ENCODE measurements around the gene FOXC1.
A peak's percentile ranks its signal among the peaks of the same experiment; 100 is the strongest.

Gene FOXC1

DNA sequence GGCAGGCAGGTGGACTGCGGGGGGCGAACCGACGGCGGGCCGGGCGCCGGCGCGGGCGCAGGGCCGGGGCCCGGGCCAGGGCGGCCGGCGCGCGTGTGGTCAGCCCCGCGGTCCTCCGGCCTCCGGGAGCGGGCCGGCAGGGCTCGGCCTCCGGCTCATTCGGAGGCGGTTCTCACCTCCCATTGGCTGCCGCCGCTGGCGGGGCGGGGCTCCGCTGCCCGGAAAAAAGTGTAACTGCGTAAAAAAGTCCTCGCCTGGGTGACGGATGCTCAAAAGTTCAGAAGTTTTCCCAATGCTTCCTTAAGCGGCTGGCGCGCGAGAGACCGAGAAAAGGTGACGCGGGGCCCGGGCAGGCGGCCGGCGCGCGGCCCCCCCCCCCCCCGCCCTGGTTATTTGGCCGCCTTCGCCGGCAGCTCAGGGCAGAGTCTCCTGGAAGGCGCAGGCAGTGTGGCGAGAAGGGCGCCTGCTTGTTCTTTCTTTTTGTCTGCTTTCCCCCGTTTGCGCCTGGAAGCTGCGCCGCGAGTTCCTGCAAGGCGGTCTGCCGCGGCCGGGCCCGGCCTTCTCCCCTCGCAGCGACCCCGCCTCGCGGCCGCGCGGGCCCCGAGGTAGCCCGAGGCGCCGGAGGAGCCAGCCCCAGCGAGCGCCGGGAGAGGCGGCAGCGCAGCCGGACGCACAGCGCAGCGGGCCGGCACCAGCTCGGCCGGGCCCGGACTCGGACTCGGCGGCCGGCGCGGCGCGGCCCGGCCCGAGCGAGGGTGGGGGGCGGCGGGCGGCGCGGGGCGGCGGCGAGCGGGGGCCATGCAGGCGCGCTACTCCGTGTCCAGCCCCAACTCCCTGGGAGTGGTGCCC, at the start of gene FOXC1:
Gene FOXC1, plus strand, starts transcription at position 268 of the 849 bp plus-strand sequence. Its CDS starts 531 bp downstream, at position 799.
- DNase-seq: peak; percentile 54

- no peak for DNase-seq
These were observed 49.2 kb upstream of the FOXC1 start for GRCh38 chr6:1560281-1561058.

DNA sequence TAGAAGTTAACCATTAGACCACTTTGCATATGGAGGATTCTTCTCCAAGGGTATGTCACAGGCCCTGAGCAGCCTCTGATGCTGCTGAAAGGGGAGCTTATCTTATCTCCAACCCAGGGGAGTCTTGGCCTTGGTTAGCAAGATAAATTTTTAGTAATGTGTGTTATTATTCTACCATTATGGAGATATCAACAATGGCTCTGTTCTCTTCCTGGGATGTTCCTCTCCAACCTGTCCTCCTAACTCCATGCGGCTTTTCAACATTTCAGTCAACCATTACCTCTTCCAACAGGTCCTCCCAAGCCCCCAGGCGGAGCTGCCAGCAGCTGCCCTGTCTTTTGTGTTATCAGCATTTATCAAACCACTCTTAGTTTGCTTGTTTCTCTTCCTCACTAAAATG, 48.4 kb upstream of the FOXC1 start:
- no peak for DNase-seq

GRCh38 chr6:1562171-1562955, 47.4 kb upstream of the FOXC1 start:
- no peak for DNase-seq

- no peak for DNase-seq
These were observed 40.3 kb upstream of the FOXC1 start for GRCh38 chr6:1569377-1569776.

GRCh38 chr6:1570848-1571247, 38.9 kb upstream of the FOXC1 start:
- DNase-seq: no peak

DNA sequence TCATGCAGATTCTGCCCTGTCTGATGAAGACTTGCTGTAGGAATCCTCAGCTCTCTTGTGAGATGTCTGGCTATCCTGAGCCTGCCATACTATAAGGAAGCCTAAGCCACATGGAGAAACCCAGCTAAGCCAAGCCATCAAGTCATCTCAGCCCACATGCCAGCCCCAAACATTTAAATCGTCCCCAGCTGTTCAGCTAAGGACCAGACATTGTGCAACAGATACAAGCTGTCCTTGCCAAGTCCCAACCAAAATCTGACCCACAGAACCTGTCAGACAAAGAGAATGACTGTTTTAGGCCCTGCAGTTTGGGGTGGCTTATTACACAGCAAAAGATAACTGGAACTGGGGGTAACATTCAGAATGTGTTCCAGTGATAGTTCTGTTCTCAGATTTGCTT, 36.8 kb upstream of the FOXC1 start:
- no peak for DNase-seq

- no peak for DNase-seq
These were observed 35.5 kb upstream of the FOXC1 start for GRCh38 chr6:1574083-1574761.

DNA sequence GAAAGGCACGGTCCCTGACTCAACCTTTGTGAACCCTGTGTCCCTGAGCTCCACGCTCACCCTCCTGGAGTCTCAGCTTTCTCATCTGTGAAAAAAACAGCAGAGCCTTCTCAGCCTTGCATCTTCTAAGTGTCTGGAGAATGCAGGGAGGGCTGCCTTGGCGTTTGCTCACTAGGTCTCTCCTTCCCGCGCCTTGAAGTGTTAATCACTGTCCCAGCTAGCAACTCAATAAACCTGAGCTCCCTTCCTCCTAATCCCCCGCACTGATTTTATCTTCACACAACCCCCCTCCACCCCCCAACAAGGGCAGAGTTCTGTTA, 34.9 kb upstream of the FOXC1 start:
- no peak for DNase-seq

DNA sequence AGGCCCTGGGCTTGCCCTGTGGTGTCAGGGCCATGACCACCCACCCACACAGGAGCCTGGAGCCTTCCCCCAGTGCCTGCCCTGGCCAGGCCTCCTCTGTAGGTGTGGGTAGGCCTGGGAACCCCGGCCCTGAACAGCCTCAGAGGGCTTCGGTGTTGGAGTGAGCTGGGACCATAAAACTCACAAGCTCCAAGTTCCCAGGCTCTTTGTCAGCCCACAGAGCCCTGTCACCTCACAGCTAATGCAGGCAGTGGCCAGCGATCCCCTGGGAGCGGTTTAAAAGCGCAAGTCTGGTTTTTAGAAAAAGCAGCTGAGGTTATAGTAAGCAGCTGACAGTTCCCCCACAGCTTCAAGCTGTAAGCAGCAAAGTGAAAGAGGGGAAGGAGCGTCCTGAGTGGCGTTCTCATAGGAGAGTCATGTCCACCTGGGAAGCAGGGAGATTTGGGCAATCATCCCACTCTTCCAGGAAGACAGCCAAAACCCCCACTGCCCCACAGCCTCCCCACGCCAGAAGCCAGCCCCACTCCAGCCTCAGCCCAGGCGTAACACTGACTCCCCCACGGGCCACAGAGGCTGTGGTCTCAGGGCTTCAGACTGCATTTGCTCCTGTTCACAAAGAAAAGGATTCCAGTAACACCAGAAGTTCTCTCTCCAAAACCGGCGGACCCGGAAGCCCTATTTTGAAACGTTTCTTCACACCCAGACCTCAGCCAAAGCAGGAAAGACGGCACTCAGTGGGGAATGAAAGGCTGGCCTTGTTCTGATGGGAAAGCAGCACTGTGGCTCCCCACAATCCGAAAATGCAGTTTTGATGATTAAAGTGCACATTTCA, 34.3 kb upstream of the FOXC1 start:
- DNase-seq: no peak

DNA sequence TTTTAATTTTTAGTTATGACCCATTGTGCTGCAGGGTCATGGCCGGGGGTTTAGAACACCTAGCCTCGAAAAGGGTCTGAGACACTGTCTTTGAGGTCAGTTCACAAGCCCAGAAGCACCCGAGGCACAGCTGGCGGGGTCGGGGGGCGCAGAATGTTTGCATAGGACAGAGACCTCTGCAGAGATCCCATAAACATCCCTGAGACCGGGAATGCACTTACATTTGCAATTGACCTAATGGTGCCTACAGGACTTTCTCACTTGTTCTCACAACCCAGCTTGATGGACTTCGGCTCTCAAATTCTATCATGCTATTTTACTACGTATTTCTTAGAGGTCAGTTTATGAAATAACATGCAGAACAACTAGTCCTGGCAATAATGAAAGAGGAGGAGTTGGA, 33.5 kb upstream of the FOXC1 start:
- DNase-seq: no peak

- no peak for DNase-seq
These were observed 33.0 kb upstream of the FOXC1 start for GRCh38 chr6:1576711-1577110.

DNA sequence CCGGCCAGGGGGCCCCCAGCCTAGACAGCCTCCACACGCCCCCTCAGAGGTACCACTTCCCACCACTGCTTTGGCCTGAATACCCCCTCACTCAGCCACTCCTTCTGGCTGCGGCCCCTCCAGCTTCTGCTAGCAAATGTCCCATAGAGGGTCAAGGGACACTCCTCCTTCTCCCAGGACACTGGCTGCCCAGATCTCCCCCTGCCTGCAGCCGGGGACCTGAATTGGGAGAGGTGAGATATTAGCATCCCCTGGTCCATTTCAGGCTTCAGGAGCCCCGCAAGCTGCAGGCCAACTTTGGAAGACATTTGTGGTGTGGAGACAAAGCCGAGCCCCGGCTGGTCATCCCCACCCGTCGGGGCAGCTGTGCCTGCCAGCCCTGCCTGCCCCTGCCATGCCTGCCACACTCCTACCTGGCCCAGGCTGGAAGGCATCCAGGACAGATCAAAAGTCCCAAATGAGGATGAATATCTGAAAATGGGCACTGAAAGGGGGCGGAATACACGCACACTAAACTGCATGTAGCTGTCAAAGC, 32.5 kb upstream of the FOXC1 start:
- no peak for DNase-seq

GRCh38 chr6:1577896-1578745, 31.6 kb upstream of the FOXC1 start:
- no peak for DNase-seq

- DNase-seq: no peak
These were observed 30.6 kb upstream of the FOXC1 start for GRCh38 chr6:1579096-1579495.

DNA sequence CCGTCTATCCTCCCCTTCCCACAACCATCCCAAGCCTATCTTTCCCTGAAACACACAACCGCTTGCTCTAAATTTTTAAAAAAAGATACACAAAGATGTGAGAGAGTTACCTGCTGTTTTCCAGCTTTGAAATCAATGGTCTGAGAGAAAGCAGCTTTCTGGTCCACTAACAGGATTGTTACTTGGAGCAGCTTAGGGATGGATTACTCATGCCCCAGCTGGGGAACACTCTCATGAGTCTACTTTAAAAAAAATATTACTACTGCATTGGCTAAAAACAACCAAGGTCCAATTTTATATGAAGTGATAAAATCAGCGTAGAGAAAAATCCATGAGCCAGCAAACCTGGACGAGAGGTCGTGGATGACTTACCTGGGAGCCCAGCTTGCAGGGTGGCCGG, 29.6 kb upstream of the FOXC1 start:
- no peak for DNase-seq

- DNase-seq: no peak
These were observed 29.1 kb upstream of the FOXC1 start for GRCh38 chr6:1580585-1580984.

DNA sequence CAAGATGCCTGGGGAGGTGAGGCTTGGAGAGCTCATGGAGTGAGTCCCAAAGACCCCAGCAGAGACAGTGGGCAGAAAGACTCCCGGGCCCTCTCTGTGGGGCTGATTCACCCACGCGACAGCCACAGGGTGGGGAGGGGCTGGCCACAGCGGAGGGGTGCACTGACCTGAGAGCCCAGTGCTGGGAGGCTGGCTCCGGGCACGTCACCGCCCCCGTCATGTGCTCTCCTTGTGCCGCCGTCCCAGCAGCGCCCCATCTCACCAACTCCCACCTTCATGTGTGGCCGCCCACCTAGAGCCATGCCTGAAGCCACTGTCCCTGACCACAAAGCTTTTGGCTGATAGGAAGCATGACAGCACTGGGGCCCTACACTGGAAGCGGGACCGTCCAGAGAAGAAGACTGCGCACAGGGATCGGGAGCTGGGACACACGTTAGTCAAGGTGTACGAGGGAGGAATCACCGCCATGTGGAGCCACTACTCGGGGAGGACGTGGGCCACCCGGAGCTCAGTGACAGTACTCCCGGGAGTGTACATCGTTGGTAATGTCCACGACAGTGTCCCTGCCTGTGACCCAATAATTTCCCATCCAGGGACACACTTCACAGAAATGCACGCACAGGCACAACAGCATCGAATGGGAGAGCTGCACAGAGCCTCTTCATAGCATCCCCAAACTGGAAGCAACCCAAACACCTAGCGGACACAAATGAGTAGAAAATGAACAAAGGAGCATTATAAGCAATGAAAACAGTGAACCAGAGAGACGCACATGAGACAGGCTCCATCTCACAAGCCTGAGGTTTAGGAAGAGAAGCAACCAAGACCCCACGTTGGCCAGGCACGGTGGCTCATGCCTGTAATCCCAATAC, 28.4 kb upstream of the FOXC1 start:
- DNase-seq: no peak

DNA sequence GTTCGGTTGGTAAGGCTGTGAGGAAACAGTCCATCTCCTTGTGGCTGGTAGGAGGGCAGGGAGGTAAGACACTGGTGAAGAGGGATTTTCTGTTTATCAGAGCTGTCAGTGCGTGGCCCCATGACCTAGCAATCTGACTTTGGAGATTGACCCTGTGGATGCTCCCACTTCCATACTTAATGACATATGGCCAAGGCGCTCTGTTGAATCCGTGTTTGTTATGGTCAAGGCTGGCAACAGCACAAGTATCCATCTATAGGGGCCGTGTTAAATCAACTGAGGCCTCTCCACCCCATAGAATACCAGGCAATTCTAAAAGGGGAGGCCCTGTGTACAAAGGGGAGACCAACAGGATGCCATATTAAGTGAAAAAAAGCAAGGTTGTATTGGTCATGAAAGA, 25.6 kb upstream of the FOXC1 start:
- no peak for DNase-seq

Data from activated CD4-positive, alpha-beta T cell treated with anti-CD3 and anti-CD28 coated beads, Interleukin-2, amount 50 U/mL, for 16 hours (primary cell).